ENCODE data around the gene MEGF6. TPM values are rescaled to one million over a fixed set of nuclear protein-coding genes. Genes with fewer than 3 reads are reported as not detected.

MEGF6 gene
- total and polyA plus RNA-seq, 9 of the 15 experiments (the other 6 are each of a cell fraction or from before 2014, with no cell fraction given) = 0.03 to 1.7 (median 0.24) TPM; not detected in 3

DNA sequence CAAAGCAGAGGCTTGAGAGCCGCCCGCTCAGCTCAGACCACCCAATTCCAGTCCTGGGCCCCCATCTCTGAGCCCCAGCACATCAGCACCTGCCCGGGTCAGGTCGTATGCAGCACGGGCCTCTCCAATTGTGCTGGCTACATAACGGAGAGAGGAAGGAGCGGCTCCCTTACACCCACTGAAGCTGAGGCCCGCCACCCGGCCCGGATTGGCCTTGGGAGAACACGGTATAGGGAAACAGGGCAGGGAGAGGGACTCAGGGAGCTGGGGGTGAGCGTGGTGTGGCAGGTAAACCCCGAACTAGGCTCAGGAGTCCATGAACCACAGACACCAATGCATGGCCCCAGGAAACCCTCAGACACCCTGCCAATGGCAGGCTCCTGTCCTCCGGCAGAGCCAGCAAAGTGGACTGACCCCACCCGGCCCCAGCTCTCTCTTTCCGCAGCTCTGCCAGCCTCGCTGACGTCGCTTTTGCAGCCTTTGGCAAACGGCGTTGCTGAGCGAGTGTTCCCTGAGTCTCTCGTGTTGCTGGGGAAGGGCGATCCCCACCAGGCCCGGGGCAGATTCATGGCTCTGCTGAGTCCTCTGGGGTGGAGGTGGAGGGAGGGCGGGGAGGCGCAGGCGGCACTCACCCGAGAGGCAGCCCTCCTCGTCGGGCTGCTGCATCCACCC lies 16.5 kb downstream of the MEGF6 start (continued):
- TF ChIP-seq ZNF707 (CRISPR knock-in tag; conservative IDR thresholded peaks at IDR 0.05) = no peak
- no peak for TF ChIP-seq HDGF (IDR thresholded peaks at IDR 0.05)
- TF ChIP-seq, protein P1, sequence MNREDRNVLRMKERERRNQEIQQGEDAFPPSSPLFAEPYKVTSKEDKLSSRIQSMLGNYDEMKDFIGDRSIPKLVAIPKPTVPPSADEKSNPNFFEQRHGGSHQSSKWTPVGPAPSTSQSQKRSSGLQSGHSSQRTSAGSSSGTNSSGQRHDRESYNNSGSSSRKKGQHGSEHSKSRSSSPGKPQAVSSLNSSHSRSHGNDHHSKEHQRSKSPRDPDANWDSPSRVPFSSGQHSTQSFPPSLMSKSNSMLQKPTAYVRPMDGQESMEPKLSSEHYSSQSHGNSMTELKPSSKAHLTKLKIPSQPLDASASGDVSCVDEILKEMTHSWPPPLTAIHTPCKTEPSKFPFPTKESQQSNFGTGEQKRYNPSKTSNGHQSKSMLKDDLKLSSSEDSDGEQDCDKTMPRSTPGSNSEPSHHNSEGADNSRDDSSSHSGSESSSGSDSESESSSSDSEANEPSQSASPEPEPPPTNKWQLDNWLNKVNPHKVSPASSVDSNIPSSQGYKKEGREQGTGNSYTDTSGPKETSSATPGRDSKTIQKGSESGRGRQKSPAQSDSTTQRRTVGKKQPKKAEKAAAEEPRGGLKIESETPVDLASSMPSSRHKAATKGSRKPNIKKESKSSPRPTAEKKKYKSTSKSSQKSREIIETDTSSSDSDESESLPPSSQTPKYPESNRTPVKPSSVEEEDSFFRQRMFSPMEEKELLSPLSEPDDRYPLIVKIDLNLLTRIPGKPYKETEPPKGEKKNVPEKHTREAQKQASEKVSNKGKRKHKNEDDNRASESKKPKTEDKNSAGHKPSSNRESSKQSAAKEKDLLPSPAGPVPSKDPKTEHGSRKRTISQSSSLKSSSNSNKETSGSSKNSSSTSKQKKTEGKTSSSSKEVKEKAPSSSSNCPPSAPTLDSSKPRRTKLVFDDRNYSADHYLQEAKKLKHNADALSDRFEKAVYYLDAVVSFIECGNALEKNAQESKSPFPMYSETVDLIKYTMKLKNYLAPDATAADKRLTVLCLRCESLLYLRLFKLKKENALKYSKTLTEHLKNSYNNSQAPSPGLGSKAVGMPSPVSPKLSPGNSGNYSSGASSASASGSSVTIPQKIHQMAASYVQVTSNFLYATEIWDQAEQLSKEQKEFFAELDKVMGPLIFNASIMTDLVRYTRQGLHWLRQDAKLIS (CRISPR knock-in tag; IDR thresholded peaks at IDR 0.05) = no peak
- TF ChIP-seq DACH1 (IDR thresholded peaks at IDR 0.05; ENCODE audit: partially characterized antibody) = no peak
- TF ChIP-seq, protein P2, sequence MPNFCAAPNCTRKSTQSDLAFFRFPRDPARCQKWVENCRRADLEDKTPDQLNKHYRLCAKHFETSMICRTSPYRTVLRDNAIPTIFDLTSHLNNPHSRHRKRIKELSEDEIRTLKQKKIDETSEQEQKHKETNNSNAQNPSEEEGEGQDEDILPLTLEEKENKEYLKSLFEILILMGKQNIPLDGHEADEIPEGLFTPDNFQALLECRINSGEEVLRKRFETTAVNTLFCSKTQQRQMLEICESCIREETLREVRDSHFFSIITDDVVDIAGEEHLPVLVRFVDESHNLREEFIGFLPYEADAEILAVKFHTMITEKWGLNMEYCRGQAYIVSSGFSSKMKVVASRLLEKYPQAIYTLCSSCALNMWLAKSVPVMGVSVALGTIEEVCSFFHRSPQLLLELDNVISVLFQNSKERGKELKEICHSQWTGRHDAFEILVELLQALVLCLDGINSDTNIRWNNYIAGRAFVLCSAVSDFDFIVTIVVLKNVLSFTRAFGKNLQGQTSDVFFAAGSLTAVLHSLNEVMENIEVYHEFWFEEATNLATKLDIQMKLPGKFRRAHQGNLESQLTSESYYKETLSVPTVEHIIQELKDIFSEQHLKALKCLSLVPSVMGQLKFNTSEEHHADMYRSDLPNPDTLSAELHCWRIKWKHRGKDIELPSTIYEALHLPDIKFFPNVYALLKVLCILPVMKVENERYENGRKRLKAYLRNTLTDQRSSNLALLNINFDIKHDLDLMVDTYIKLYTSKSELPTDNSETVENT (CRISPR knock-in tag; IDR thresholded peaks at IDR 0.05) = no peak
- no peak for TF ChIP-seq ZNF354B (CRISPR knock-in tag; IDR thresholded peaks at IDR 0.05)
- no peak for TF ChIP-seq NCOR1 (IDR thresholded peaks at IDR 0.05)

All from K562 (cell line).